Type B pancreatic cell (in vitro differentiated cells): Measurements from ENCODE around the gene STARD9. TPM values are rescaled to one million over a fixed set of nuclear protein-coding genes. Genes with fewer than 3 reads are reported as not detected.
"Not testable (repeated sequence)": the region's sequence is repeated elsewhere in the genome, so short reads cannot be mapped to it uniquely, and the experiment has no call there.

Experiments used
- DNase-seq: peaks from one replicate; pipeline ENCODE4 v3.0.0; 2021; ENCODE audit warnings: mixed read lengths; ENCODE audit not compliant: unreplicated experiment; ENCODE audit errors: extremely low spot score
- H3K27ac Mint-ChIP-seq: 2 replicates; pipeline ENCODE4 v1.8.0; 2021; ENCODE audit warnings: mild to moderate bottlenecking, mixed read lengths
- H3K27me3 Mint-ChIP-seq: 2 replicates; pipeline ENCODE4 v1.8.0; 2021; ENCODE audit warnings: mixed read lengths
- H3K36me3 Mint-ChIP-seq: 2 replicates; pipeline ENCODE4 v1.8.0; 2021; ENCODE audit warnings: mixed read lengths
- H3K4me1 Mint-ChIP-seq: one replicate; pipeline ENCODE4 v1.8.0; 2021; ENCODE audit warnings: mixed read lengths; ENCODE audit not compliant: unreplicated experiment
- H3K4me3 Mint-ChIP-seq: 2 replicates; pipeline ENCODE4 v1.8.0; 2021; ENCODE audit warnings: mild to moderate bottlenecking, mixed read lengths
- H3K9me3 Mint-ChIP-seq: 2 replicates; pipeline ENCODE4 v1.8.0; 2021; ENCODE audit warnings: mixed read lengths
- CTCF ChIP-seq: fragments of 200-600 bp; sonication (generic); conservative IDR thresholded peaks from 2 replicates; pipeline ENCODE4 v1.5.0; 2021; ENCODE audit warnings: antibody characterized with exemption, mild to moderate bottlenecking
- total RNA-seq: library from RNA; stranded (reverse); gene quantifications from 2 replicates; pipeline ENCODE4 v1.2.1, GENCODE V29; 2021; ENCODE audit warnings: low replicate concordance

STARD9 gene
- total RNA-seq, 1 donor from 2014 or later = 13.7 TPM

GRCh38 chr15:42548249-42549031 lies 27.0 kb upstream of the STARD9 start, which contains the start of the genes HAUS2 and LRRC57:
TSS of gene HAUS2 (plus strand) at chr15:42548838. CDS start at chr15:42548873, 35 bp downstream.
TSS of gene LRRC57 (minus strand) at chr15:42548793. CDS start at chr15:42548434, 359 bp downstream.
- Mint-ChIP-seq H3K36me3 (peaks cover 4% of the 10 kb centered on the region), H3K27me3 (no peaks in the 10 kb centered on the region), H3K4me1 (peaks cover 31% of the 10 kb centered on the region), H3K27ac (peak within 1 kb of the TSS; percentile 96), H3K9me3 (no peaks in the 10 kb centered on the region), H3K4me3 (peak within 1 kb of the TSS; percentile 97)
- DNase-seq = peak; percentile 93
- no peak for TF ChIP-seq CTCF

- peaks cover 4% of the 10 kb centered on the region for H3K36me3 Mint-ChIP-seq
- H3K27me3 Mint-ChIP-seq = no peaks in the 10 kb centered on the region
- peak overlapping the region; percentile 97 for H3K4me3 Mint-ChIP-seq
- no peak for TF ChIP-seq CTCF
- peaks cover 31% of the 10 kb centered on the region for H3K4me1 Mint-ChIP-seq
- no peaks in the 10 kb centered on the region for H3K9me3 Mint-ChIP-seq
- no peak for DNase-seq
- H3K27ac Mint-ChIP-seq = peak overlapping the region; percentile 96
Measured at GRCh38 chr15:42549032-42549491, 26.3 kb upstream of the STARD9 start.

- Mint-ChIP-seq H3K4me3 (peak overlapping the region; percentile 97), H3K9me3 (no peaks in the 10 kb centered on the region), H3K27me3 (no peaks in the 10 kb centered on the region), H3K27ac (peak overlapping the region; percentile 21), H3K4me1 (peaks cover 31% of the 10 kb centered on the region), H3K36me3 (peaks cover 4% of the 10 kb centered on the region)
- TF ChIP-seq CTCF = no peak
- no peak for DNase-seq
Measured at GRCh38 chr15:42549741-42550392, 25.5 kb upstream of the STARD9 start.

- Mint-ChIP-seq H3K36me3 (peaks cover 9% of the 10 kb centered on the region), H3K27ac (no peak overlapping the region), H3K4me1 (peaks cover 17% of the 10 kb centered on the region), H3K27me3 (no peaks in the 10 kb centered on the region), H3K4me3 (no peak overlapping the region), H3K9me3 (no peaks in the 10 kb centered on the region)
- no peak for TF ChIP-seq CTCF
- no peak for DNase-seq
Measured at GRCh38 chr15:42553554-42553953, 21.9 kb upstream of the STARD9 start.

GRCh38 chr15:42556550-42557207 lies 18.7 kb upstream of the STARD9 start:
- not testable (repeated sequence) for H3K4me3 Mint-ChIP-seq, H3K27me3 Mint-ChIP-seq, DNase-seq, H3K27ac Mint-ChIP-seq, H3K4me1 Mint-ChIP-seq, H3K36me3 Mint-ChIP-seq, H3K9me3 Mint-ChIP-seq
